GM19043 (cell line): Measurements from ENCODE around the gene SPRED1.
"Not testable (repeated sequence)": the region's sequence is repeated elsewhere in the genome, so short reads cannot be mapped to it uniquely, and the experiment has no call there.

Experiments
- ATAC-seq: cut with Tn5 transposase; IDR thresholded peaks from one replicate; pipeline ENCODE4 v1.9.1; 2021; ENCODE audit warnings: low read depth; ENCODE audit not compliant: unreplicated experiment

Gene SPRED1

GRCh38 chr15:38274135-38274534 is 21.5 kb downstream of the SPRED1 start:
- no peak for ATAC-seq

GRCh38 chr15:38275959-38276358 is 23.3 kb downstream of the SPRED1 start:
- ATAC-seq, result no peak

- ATAC-seq, result not testable (repeated sequence)
These were observed 24.6 kb downstream of the SPRED1 start for GRCh38 chr15:38277281-38277680.

GRCh38 chr15:38281031-38281430 is 28.4 kb downstream of the SPRED1 start:
- ATAC-seq, result no peak

GRCh38 chr15:38283010-38283409 is 30.4 kb downstream of the SPRED1 start:
- ATAC-seq, result no peak

- no peak for ATAC-seq
These were observed 32.8 kb downstream of the SPRED1 start for GRCh38 chr15:38285456-38285855.

- ATAC-seq, result no peak
These were observed 41.5 kb downstream of the SPRED1 start for GRCh38 chr15:38294126-38294525.

- no peak for ATAC-seq
These were observed 45.2 kb downstream of the SPRED1 start for GRCh38 chr15:38297623-38298388.

GRCh38 chr15:38299216-38299615 is 46.6 kb downstream of the SPRED1 start:
- no peak for ATAC-seq

GRCh38 chr15:38300395-38300794 is 47.8 kb downstream of the SPRED1 start:
- ATAC-seq, result no peak

- no peak for ATAC-seq
These were observed 51.8 kb downstream of the SPRED1 start for GRCh38 chr15:38304481-38304880.

GRCh38 chr15:38307251-38307650 is 54.6 kb downstream of the SPRED1 start:
- ATAC-seq, result no peak

- ATAC-seq, result no peak
These were observed 55.4 kb downstream of the SPRED1 start for GRCh38 chr15:38307861-38308641.

- ATAC-seq, result no peak
These were observed 56.2 kb downstream of the SPRED1 start for GRCh38 chr15:38308797-38309196.

GRCh38 chr15:38312190-38312589 is 59.6 kb downstream of the SPRED1 start:
- ATAC-seq, result no peak

- ATAC-seq, result no peak
These were observed 63.7 kb downstream of the SPRED1 start for GRCh38 chr15:38316311-38316710.

- no peak for ATAC-seq
These were observed 67.5 kb downstream of the SPRED1 start for GRCh38 chr15:38320181-38320580.

GRCh38 chr15:38320866-38321265 is 68.2 kb downstream of the SPRED1 start:
- no peak for ATAC-seq

- ATAC-seq, result no peak
These were observed 71.3 kb downstream of the SPRED1 start for GRCh38 chr15:38323895-38324294.

GRCh38 chr15:38324939-38325647 is 72.5 kb downstream of the SPRED1 start:
- no peak for ATAC-seq

GRCh38 chr15:38325648-38325990 is 73.0 kb downstream of the SPRED1 start:
- ATAC-seq, result no peak
